ENCODE data around the gene ABCA12. TPM values are rescaled to one million over a fixed set of nuclear protein-coding genes. Genes with fewer than 3 reads are reported as not detected.

Gene ABCA12
- total RNA-seq, 2 experiments from 2014 or later, result not detected

- no peak overlapping the region for H3K4me3 Mint-ChIP-seq
- DNase-seq, result no peak
- Histone ChIP-seq H3K27ac (ENCODE audit: low read depth in 1 of 2, low read length in 2 of 2) (no peak overlapping the region), H3K4me1 (ENCODE audit: insufficient read depth, low read length) (no peaks in the 10 kb centered on the region), H3K9me3 (ENCODE audit: control insufficient read depth in 1 of 2, insufficient read depth in 1 of 2, low read length in 2 of 2) (no peaks in the 10 kb centered on the region), H3K4me3 (ENCODE audit: low read length) (no peak overlapping the region), H3K36me3 (ENCODE audit: insufficient read depth, low read length) (no peaks in the 10 kb centered on the region), H3K27me3 (ENCODE audit: control insufficient read depth in 1 of 2, insufficient read depth in 2 of 2, low read length in 2 of 2) (no peaks in the 10 kb centered on the region)
- ChIA-PET POLR2A (no interaction called here), CTCF (no interaction called here)
- no peaks in the 10 kb centered on the region for H3K27me3 Mint-ChIP-seq
- no peaks in the 10 kb centered on the region for H3K36me3 Mint-ChIP-seq (ENCODE audit: low read depth)
- no peak for TF ChIP-seq CTCF (IDR thresholded peaks at IDR 0.05)
- no peak overlapping the region for H3K27ac Mint-ChIP-seq
- no peaks in the 10 kb centered on the region for H3K4me1 Mint-ChIP-seq (ENCODE audit: low read depth)
- no peaks in the 10 kb centered on the region for H3K9me3 Mint-ChIP-seq
- ATAC-seq (ENCODE audit: poor library complexity), result no peak
- intact Hi-C loops (cut with DNase I, micrococcal nuclease), result loop anchor here in 1 of 2 experiments (2.0 kb wide), 1 partner anchor 55 kb away; no protein-coding TSS in a partner anchor
Observed at GRCh38 chr2:215059724-215060123, 78.7 kb downstream of the ABCA12 start.

GRCh38 chr2:215055891-215056290 lies 82.5 kb downstream of the ABCA12 start:
- ATAC-seq (ENCODE audit: poor library complexity) (no peak), DNase-seq (no peak)
- Histone ChIP-seq H3K27ac (ENCODE audit: low read depth in 1 of 2, low read length in 2 of 2) (no peak overlapping the region), H3K27me3 (ENCODE audit: control insufficient read depth in 1 of 2, insufficient read depth in 2 of 2, low read length in 2 of 2) (no peaks in the 10 kb centered on the region), H3K36me3 (ENCODE audit: insufficient read depth, low read length) (no peaks in the 10 kb centered on the region), H3K4me1 (ENCODE audit: insufficient read depth, low read length) (no peaks in the 10 kb centered on the region), H3K4me3 (ENCODE audit: low read length) (no peak overlapping the region), H3K9me3 (ENCODE audit: control insufficient read depth in 1 of 2, insufficient read depth in 1 of 2, low read length in 2 of 2) (no peaks in the 10 kb centered on the region)
- POLR2A ChIA-PET, result no interaction called here
- H3K4me1 Mint-ChIP-seq (ENCODE audit: low read depth), result no peaks in the 10 kb centered on the region
- H3K36me3 Mint-ChIP-seq (ENCODE audit: low read depth), result no peaks in the 10 kb centered on the region
- no peak for TF ChIP-seq CTCF (IDR thresholded peaks at IDR 0.05)
- intact Hi-C loops (cut with DNase I, micrococcal nuclease), result no loop called here
- H3K27ac Mint-ChIP-seq, result no peak overlapping the region
- H3K9me3 Mint-ChIP-seq, result no peaks in the 10 kb centered on the region
- CTCF ChIA-PET, result interaction anchor here (1.0 kb wide), 1 partner anchor 9 kb away, joined by 3 read pairs; no protein-coding TSS in a partner anchor
- no peak overlapping the region for H3K4me3 Mint-ChIP-seq
- no peaks in the 10 kb centered on the region for H3K27me3 Mint-ChIP-seq

- H3K4me3 Mint-ChIP-seq, result no peak overlapping the region
- CTCF ChIA-PET, result no interaction called here
- H3K9me3 Mint-ChIP-seq, result no peaks in the 10 kb centered on the region
- Histone ChIP-seq H3K4me1 (ENCODE audit: insufficient read depth, low read length) (no peaks in the 10 kb centered on the region), H3K27ac (ENCODE audit: low read depth in 1 of 2, low read length in 2 of 2) (no peak overlapping the region), H3K36me3 (ENCODE audit: insufficient read depth, low read length) (no peaks in the 10 kb centered on the region), H3K27me3 (ENCODE audit: control insufficient read depth in 1 of 2, insufficient read depth in 2 of 2, low read length in 2 of 2) (no peaks in the 10 kb centered on the region), H3K9me3 (ENCODE audit: control insufficient read depth in 1 of 2, insufficient read depth in 1 of 2, low read length in 2 of 2) (no peaks in the 10 kb centered on the region), H3K4me3 (ENCODE audit: low read length) (no peak overlapping the region)
- no peak for DNase-seq
- POLR2A ChIA-PET, result no interaction called here
- ATAC-seq (ENCODE audit: poor library complexity), result no peak
- H3K36me3 Mint-ChIP-seq (ENCODE audit: low read depth), result no peaks in the 10 kb centered on the region
- intact Hi-C loops (cut with DNase I, micrococcal nuclease), result no loop called here
- TF ChIP-seq CTCF (IDR thresholded peaks at IDR 0.05), result no peak
- no peak overlapping the region for H3K27ac Mint-ChIP-seq
- no peaks in the 10 kb centered on the region for H3K27me3 Mint-ChIP-seq
- no peaks in the 10 kb centered on the region for H3K4me1 Mint-ChIP-seq (ENCODE audit: low read depth)
Observed at GRCh38 chr2:215052810-215053209, 85.6 kb downstream of the ABCA12 start.
